GM12878 (cell line): ENCODE measurements around the gene TMEM127. TPM values are rescaled to one million over a fixed set of nuclear protein-coding genes. Genes with fewer than 3 reads are reported as not detected.
A peak's percentile ranks its signal among the peaks of the same experiment; 100 is the strongest.

Source experiments
- BCL11A ChIP-seq: IDR thresholded peaks from 2 replicates; pipeline ENCODE4 v1.6.1; 2011; ENCODE audit warnings: low read depth, low read length
- BMI1 ChIP-seq: fragments of 450-650 bp; IDR thresholded peaks from 2 replicates; pipeline ENCODE4 v1.6.1; 2016; ENCODE audit warnings: mild to moderate bottlenecking, moderate library complexity, borderline replicate concordance
- CREB1 ChIP-seq: IDR thresholded peaks from 2 replicates; pipeline ENCODE4 v1.6.1; 2012; ENCODE audit warnings: low read depth, mild to moderate bottlenecking, inconsistent platforms
- DPF2 ChIP-seq: fragments of 450-650 bp; IDR thresholded peaks from 2 replicates; pipeline ENCODE4 v1.6.1; 2017; ENCODE audit warnings: mild to moderate bottlenecking
- FOXM1 ChIP-seq: IDR thresholded peaks from 2 replicates; pipeline ENCODE4 v1.6.1; 2012; ENCODE audit warnings: low read depth, mild to moderate bottlenecking, inconsistent platforms, low read length, moderate library complexity
- GATAD2B ChIP-seq: fragments of 450-650 bp; conservative IDR thresholded peaks from 2 replicates; pipeline ENCODE4 v1.6.1; 2017; ENCODE audit warnings: low read depth, mild to moderate bottlenecking, moderate library complexity
- MEF2A ChIP-seq: IDR thresholded peaks from 2 replicates; pipeline ENCODE4 v1.6.1; 2011; ENCODE audit warnings: low read depth, mild to moderate bottlenecking, low read length, moderate library complexity; ENCODE audit not compliant: insufficient read depth
- MTA2 ChIP-seq: fragments of 450-650 bp; IDR thresholded peaks from 2 replicates; pipeline ENCODE4 v1.6.1; 2016; ENCODE audit warnings: low read depth, mild to moderate bottlenecking, moderate library complexity
- MYB ChIP-seq: fragments of 150-350 bp; IDR thresholded peaks from 2 replicates; pipeline ENCODE4 v1.6.1; 2014; ENCODE audit warnings: mild to moderate bottlenecking, low read depth, low read length, borderline replicate concordance
- NFIC ChIP-seq: IDR thresholded peaks from 2 replicates; pipeline ENCODE4 v1.6.1; 2012; ENCODE audit warnings: low read depth, mild to moderate bottlenecking, inconsistent platforms, low read length, moderate library complexity
- RELA ChIP-seq: fragments of 450-650 bp; IDR thresholded peaks from 2 replicates; pipeline ENCODE4 v1.8.0; 2014; ENCODE audit warnings: borderline replicate concordance; ENCODE audit not compliant: partially characterized antibody
- RUNX3 ChIP-seq: IDR thresholded peaks from 2 replicates; pipeline ENCODE4 v1.6.1; 2012; ENCODE audit warnings: low read length, inconsistent platforms
- SMARCA5 ChIP-seq: fragments of 450-650 bp; IDR thresholded peaks from 2 replicates; pipeline ENCODE4 v1.6.1; 2017; ENCODE audit warnings: mild to moderate bottlenecking
- SMC3 ChIP-seq: IDR thresholded peaks from 2 replicates; pipeline ENCODE4 v1.6.1; 2011; ENCODE audit warnings: low read length, improper control_type of control experiment, borderline replicate concordance
- TARDBP ChIP-seq: IDR thresholded peaks from 2 replicates; pipeline ENCODE4 v1.6.1; 2016; ENCODE audit warnings: borderline replicate concordance
- polyA plus RNA-seq, 11 experiments: library from polyadenylated mRNA; depleted of rRNA in 4 of 11; unstranded in 6 of 11; stranded (reverse) in 5 of 11; fragments of >200 nt; fragmentation: Nextera tagmentation in 4 of 11; fragmentation: Illumina TruSeq in 1 of 11; extraction: Ambion mirVana in 4 of 11; extraction: Trizol in 1 of 11; gene quantifications; 1 replicate in 1 of 11; 2 replicates in 10 of 11; pipeline versions ENCODE4 v1.2.1 to v1.2.3, GENCODE V29; 2011 to 2016; ENCODE audit warnings: inconsistent platforms in 2 of 11, missing spikeins in 2 of 11, low read depth in 1 of 11
- total RNA-seq, 4 experiments: library from RNA; depleted of rRNA in 3 of 4; stranded (reverse); fragments of >200 nt in 3 of 4; fragmentation: Illumina TruSeq in 1 of 4; extraction: Trizol in 1 of 4; gene quantifications; 2 replicates each; pipeline versions ENCODE4 v1.2.1 to v1.2.3, GENCODE V29; 2013 to 2021
- TF ChIP-seq, protein P1 (sequence below): fragments of 450-650 bp; IDR thresholded peaks from 2 replicates; pipeline ENCODE4 v1.6.1; 2017; ENCODE audit warnings: mild to moderate bottlenecking, low read depth, inconsistent platforms; ENCODE audit not compliant: poor library complexity, severe bottlenecking
- TF ChIP-seq, protein P2 (sequence below): fragments of 450-650 bp; IDR thresholded peaks from 2 replicates; pipeline ENCODE4 v1.6.1; 2018; ENCODE audit warnings: borderline replicate concordance, mild to moderate bottlenecking; ENCODE audit not compliant: partially characterized antibody
- TF ChIP-seq, protein P3 (sequence below): fragments of 450-650 bp; IDR thresholded peaks from 2 replicates; pipeline ENCODE4 v1.6.1; 2017; ENCODE audit warnings: low read depth, mild to moderate bottlenecking, moderate library complexity
- TF ChIP-seq, protein P4 (sequence below): IDR thresholded peaks from 2 replicates; pipeline ENCODE4 v1.6.1; 2011; ENCODE audit warnings: low read depth, mild to moderate bottlenecking, low read length, moderate library complexity, borderline replicate concordance; ENCODE audit errors: extremely low read depth
- TF ChIP-seq, protein P5 (sequence below): IDR thresholded peaks from 2 replicates; pipeline ENCODE4 v1.6.1; 2012; ENCODE audit warnings: low read length, inconsistent platforms

The TMEM127 gene
- total and polyA plus RNA-seq, 10 of the 15 experiments (the other 5 are each of a cell fraction or from before 2014, with no cell fraction given) = 2.6 to 27.2 (median 17.7) TPM

DNA sequence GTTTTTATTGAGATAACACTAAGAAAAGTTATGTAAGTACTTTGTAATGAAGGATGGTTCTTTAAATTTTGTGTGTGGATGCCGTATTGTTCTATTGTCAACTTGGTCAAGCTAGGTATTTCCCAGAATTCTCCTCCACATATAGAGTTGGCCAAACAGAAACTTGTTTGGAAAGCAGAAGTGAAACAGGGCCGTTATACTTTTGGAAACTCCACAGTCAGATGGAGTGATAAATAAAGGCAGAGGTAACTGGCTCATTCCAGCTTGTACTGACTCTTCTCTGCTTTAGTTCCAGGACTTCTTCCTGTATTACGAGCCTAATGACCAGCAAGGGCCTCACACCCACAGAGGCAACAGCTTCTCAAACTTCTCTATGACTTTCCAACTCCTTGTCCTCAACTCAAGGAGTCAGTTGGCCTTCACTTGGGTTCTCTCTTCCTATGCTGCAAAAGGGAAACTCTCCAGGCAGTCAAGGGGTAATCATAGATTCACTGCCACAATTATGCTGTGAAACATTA is 40.7 kb downstream of the TMEM127 start (continued):
- TF ChIP-seq MYB (peak; percentile 93), BMI1 (no peak), RUNX3 (peak; percentile 36), CREB1 (peak; percentile 45; the same call in 1 of the 2 replicates), FOXM1 (peak; percentile 81; the same call in 1 of the 2 replicates), GATAD2B (peak; percentile 67; the same call in 1 of the 2 replicates), BCL11A (0 out of 2 replicates have a peak, but pooled peaks have one; percentile 55), TARDBP (no peak), RELA (peak; percentile 14), SMARCA5 (no peak), NFIC (peak; percentile 64; the same call in 1 of the 2 replicates), SMC3 (no peak), DPF2 (peak; percentile 87), MEF2A (peak; percentile 85), MTA2 (peak; percentile 76)
- TF ChIP-seq, protein P1, sequence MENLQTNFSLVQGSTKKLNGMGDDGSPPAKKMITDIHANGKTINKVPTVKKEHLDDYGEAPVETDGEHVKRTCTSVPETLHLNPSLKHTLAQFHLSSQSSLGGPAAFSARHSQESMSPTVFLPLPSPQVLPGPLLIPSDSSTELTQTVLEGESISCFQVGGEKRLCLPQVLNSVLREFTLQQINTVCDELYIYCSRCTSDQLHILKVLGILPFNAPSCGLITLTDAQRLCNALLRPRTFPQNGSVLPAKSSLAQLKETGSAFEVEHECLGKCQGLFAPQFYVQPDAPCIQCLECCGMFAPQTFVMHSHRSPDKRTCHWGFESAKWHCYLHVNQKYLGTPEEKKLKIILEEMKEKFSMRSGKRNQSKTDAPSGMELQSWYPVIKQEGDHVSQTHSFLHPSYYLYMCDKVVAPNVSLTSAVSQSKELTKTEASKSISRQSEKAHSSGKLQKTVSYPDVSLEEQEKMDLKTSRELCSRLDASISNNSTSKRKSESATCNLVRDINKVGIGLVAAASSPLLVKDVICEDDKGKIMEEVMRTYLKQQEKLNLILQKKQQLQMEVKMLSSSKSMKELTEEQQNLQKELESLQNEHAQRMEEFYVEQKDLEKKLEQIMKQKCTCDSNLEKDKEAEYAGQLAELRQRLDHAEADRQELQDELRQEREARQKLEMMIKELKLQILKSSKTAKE = peak; percentile 54
- TF ChIP-seq, protein P2, sequence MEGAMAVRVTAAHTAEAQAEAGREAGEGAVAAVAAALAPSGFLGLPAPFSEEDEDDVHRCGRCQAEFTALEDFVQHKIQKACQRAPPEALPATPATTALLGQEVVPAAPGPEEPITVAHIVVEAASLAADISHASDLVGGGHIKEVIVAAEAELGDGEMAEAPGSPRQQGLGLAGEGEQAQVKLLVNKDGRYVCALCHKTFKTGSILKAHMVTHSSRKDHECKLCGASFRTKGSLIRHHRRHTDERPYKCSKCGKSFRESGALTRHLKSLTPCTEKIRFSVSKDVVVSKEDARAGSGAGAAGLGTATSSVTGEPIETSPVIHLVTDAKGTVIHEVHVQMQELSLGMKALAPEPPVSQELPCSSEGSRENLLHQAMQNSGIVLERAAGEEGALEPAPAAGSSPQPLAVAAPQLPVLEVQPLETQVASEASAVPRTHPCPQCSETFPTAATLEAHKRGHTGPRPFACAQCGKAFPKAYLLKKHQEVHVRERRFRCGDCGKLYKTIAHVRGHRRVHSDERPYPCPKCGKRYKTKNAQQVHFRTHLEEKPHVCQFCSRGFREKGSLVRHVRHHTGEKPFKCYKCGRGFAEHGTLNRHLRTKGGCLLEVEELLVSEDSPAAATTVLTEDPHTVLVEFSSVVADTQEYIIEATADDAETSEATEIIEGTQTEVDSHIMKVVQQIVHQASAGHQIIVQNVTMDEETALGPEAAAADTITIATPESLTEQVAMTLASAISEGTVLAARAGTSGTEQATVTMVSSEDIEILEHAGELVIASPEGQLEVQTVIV = no peak
- TF ChIP-seq, protein P3, sequence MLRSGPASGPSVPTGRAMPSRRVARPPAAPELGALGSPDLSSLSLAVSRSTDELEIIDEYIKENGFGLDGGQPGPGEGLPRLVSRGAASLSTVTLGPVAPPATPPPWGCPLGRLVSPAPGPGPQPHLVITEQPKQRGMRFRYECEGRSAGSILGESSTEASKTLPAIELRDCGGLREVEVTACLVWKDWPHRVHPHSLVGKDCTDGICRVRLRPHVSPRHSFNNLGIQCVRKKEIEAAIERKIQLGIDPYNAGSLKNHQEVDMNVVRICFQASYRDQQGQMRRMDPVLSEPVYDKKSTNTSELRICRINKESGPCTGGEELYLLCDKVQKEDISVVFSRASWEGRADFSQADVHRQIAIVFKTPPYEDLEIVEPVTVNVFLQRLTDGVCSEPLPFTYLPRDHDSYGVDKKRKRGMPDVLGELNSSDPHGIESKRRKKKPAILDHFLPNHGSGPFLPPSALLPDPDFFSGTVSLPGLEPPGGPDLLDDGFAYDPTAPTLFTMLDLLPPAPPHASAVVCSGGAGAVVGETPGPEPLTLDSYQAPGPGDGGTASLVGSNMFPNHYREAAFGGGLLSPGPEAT = peak; percentile 95
- TF ChIP-seq, protein P4, sequence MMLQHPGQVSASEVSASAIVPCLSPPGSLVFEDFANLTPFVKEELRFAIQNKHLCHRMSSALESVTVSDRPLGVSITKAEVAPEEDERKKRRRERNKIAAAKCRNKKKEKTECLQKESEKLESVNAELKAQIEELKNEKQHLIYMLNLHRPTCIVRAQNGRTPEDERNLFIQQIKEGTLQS = no peak
- TF ChIP-seq, protein P5, sequence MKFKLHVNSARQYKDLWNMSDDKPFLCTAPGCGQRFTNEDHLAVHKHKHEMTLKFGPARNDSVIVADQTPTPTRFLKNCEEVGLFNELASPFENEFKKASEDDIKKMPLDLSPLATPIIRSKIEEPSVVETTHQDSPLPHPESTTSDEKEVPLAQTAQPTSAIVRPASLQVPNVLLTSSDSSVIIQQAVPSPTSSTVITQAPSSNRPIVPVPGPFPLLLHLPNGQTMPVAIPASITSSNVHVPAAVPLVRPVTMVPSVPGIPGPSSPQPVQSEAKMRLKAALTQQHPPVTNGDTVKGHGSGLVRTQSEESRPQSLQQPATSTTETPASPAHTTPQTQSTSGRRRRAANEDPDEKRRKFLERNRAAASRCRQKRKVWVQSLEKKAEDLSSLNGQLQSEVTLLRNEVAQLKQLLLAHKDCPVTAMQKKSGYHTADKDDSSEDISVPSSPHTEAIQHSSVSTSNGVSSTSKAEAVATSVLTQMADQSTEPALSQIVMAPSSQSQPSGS = no peak; the same call in 1 of the 2 replicates
